HepG2 (cell line): ENCODE results near the gene EMP2. TPM values are rescaled to one million over a fixed set of nuclear protein-coding genes. Genes with fewer than 3 reads are reported as not detected.

Source experiments
- ATAC-seq: fragments of 200-7000 bp; cut with Tn5 transposase; 3 replicates; pipeline ENCODE4 v1.9.1; 2020; ENCODE audit warnings: mild to moderate bottlenecking, moderate library complexity
- BruUV-seq: library from RNA; stranded (reverse); fragments of 400-500 nt; replicated peaks from 2 replicates; lab custom pipeline; 2021; lab: Mats Ljungman, UMichigan
- CTCF ChIA-PET: fragments of 300-600 bp; formaldehyde crosslinking; extraction: SDS; loops from one replicate; lab custom pipeline; 2021; ENCODE audit warnings: low total read pairs, inconsistent platforms, low intra/inter-chr PET ratio; lab: Yijun Ruan, JAX
- POLR2A ChIA-PET: fragments of 350-600 bp; sonication (Branson Sonifier 250); formaldehyde crosslinking; loops from one replicate; lab custom pipeline; 2020; ENCODE audit warnings: antibody characterized with exemption, inconsistent platforms; lab: Yijun Ruan, JAX
- DNase-seq: peaks from one replicate; pipeline ENCODE4 v3.0.0-alpha.2; 2015; ENCODE audit warnings: low spot score
- FAIRE-seq: peaks from 3 replicates; lab custom pipeline; 2011; peaks lifted over from hg19 to GRCh38; lab: Jason Lieb, UNC
- H2AFZ ChIP-seq: one replicate; pipeline ENCODE4 v1.6.1; 2011; ENCODE audit warnings: low read length, inconsistent platforms
- H3K27ac ChIP-seq: fragments of 300-600 bp; 3 replicates; pipeline ENCODE4 v1.8.0; 2011; ENCODE audit warnings: mixed run types, mild to moderate bottlenecking, mixed read lengths, low read length, inconsistent platforms; ENCODE audit not compliant: insufficient read depth; ENCODE audit errors: extremely low read length
- H3K27me3 ChIP-seq, 2 experiments: fragments of 200-600 bp in 1 of 2; 2 replicates in 1 of 2; 3 replicates in 1 of 2; pipeline versions ENCODE4 v1.6.0 to v1.8.0; 2011; ENCODE audit warnings: low read length in 2 of 2, mild to moderate bottlenecking in 2 of 2, moderate library complexity in 2 of 2, inconsistent platforms in 1 of 2; ENCODE audit not compliant: insufficient read depth in 2 of 2, control insufficient read depth in 1 of 2
- H3K36me3 ChIP-seq, 2 experiments: fragments of 200-600 bp in 1 of 2; replicated peaks in 1 of 2; 2 replicates in 1 of 2; 3 replicates in 1 of 2; pipeline versions ENCODE4 v1.5.1 to v1.8.0; 2011; ENCODE audit warnings: low read length in 2 of 2, inconsistent platforms in 1 of 2; ENCODE audit not compliant: insufficient read depth in 2 of 2, control insufficient read depth in 1 of 2
- H3K4me1 ChIP-seq: 2 replicates; pipeline ENCODE4 v1.5.1; 2012; ENCODE audit warnings: low read length, inconsistent platforms; ENCODE audit not compliant: insufficient read depth
- H3K4me2 ChIP-seq: 2 replicates; pipeline ENCODE4 v1.6.0; 2011; ENCODE audit warnings: low read depth, low read length, inconsistent platforms
- H3K4me3 ChIP-seq, 3 experiments: fragments of 200-600 bp in 1 of 3; sonication (generic), shearing (Covaris generic) in 1 of 3; replicated peaks in 1 of 3; 2 replicates each; pipeline ENCODE4 v1.5.1; 2011 to 2016; ENCODE audit warnings: low read length in 3 of 3, inconsistent platforms in 2 of 3, low read depth in 2 of 3, mild to moderate bottlenecking in 2 of 3, control low read depth in 1 of 3, mixed read lengths in 1 of 3; ENCODE audit not compliant: insufficient read depth in 1 of 3
- H3K79me2 ChIP-seq: one replicate; pipeline ENCODE4 v1.6.1; 2011; ENCODE audit warnings: low read length, inconsistent platforms; ENCODE audit not compliant: insufficient read depth
- H3K9ac ChIP-seq: 2 replicates; pipeline ENCODE4 v1.6.0; 2011; ENCODE audit warnings: mild to moderate bottlenecking, low read depth, low read length, inconsistent platforms; ENCODE audit not compliant: insufficient read depth
- H3K9me3 ChIP-seq: 2 replicates; pipeline ENCODE4 v1.5.1; 2012; ENCODE audit warnings: mild to moderate bottlenecking, low read length
- H4K20me1 ChIP-seq: 2 replicates; pipeline ENCODE4 v1.6.0; 2011; ENCODE audit warnings: inconsistent platforms, mild to moderate bottlenecking, low read length, moderate library complexity; ENCODE audit not compliant: insufficient read depth
- FOXC1 ChIP-seq: sonication (generic); formaldehyde crosslinking; IDR thresholded peaks from 2 replicates; pipeline ENCODE4 v1.8.0; 2022; ENCODE audit warnings: mild to moderate bottlenecking, missing genetic modification reagents, borderline replicate concordance
- GZF1 ChIP-seq: sonication (generic); formaldehyde crosslinking; IDR thresholded peaks from 2 replicates; pipeline ENCODE4 v1.5.1; 2020; ENCODE audit warnings: mild to moderate bottlenecking, missing genetic modification reagents
- ZFP62 ChIP-seq: sonication (generic); formaldehyde crosslinking; IDR thresholded peaks from 2 replicates; pipeline ENCODE4 v1.4.0; 2020; ENCODE audit warnings: missing genetic modification reagents
- WGBS: methylation state at CpG from one replicate; pipeline ENCODE4 v1.1.6; 2017; ENCODE audit warnings: low lambda C conversion rate; 5-methylcytosine and 5-hydroxymethylcytosine counted together
- in situ Hi-C: cut with HindIII; loops from 2 replicates; pipeline ENCODE4 v1.10.0; 2017; ENCODE audit warnings: low pct_unique_long_range_greater_than_20kb; ENCODE audit not compliant: extremely low pct_ligation_motif_present
- intact Hi-C: fragments of 100-400 bp; cut with micrococcal nuclease; formaldehyde crosslinking; loops from one replicate; pipeline ENCODE4 v1.10.0; 2022; ENCODE audit not compliant: unreplicated experiment
- polyA plus RNA-seq, 8 experiments: library from polyadenylated mRNA; depleted of rRNA in 3 of 8; stranded (reverse) in 7 of 8; unstranded in 1 of 8; fragments of >200 nt; fragmentation: Illumina TruSeq in 4 of 8; extraction: Trizol in 4 of 8; gene quantifications; 2 replicates each; pipeline versions ENCODE4 v1.2.1 to v1.2.3, GENCODE V29; 2011 to 2016; ENCODE audit warnings: low read depth in 4 of 8, missing spikeins in 1 of 8, mixed read lengths in 1 of 8; ENCODE audit not compliant: insufficient read depth in 1 of 8
- total RNA-seq, 5 experiments: library from RNA; depleted of rRNA; stranded (reverse); fragments of >200 nt; fragmentation: Illumina TruSeq; extraction: Trizol; gene quantifications; 2 replicates each; pipeline ENCODE4 v1.2.3, GENCODE V29; 2016; ENCODE audit warnings: low read depth in 1 of 5
- TF ChIP-seq, protein P1 (sequence below): sonication (generic); formaldehyde crosslinking; IDR thresholded peaks from 2 replicates; pipeline ENCODE4 v1.4.0; 2020; ENCODE audit warnings: mild to moderate bottlenecking, missing genetic modification reagents
- TF ChIP-seq, protein P2 (sequence below): sonication (generic); formaldehyde crosslinking; IDR thresholded peaks from 2 replicates; pipeline ENCODE4 v1.5.1; 2020; ENCODE audit warnings: mild to moderate bottlenecking, missing genetic modification reagents

Gene EMP2
- total and polyA plus RNA-seq, 2 of the 13 experiments (the other 11 are each of a cell fraction or from before 2014, with no cell fraction given): 24.6 to 91.2 TPM

DNA sequence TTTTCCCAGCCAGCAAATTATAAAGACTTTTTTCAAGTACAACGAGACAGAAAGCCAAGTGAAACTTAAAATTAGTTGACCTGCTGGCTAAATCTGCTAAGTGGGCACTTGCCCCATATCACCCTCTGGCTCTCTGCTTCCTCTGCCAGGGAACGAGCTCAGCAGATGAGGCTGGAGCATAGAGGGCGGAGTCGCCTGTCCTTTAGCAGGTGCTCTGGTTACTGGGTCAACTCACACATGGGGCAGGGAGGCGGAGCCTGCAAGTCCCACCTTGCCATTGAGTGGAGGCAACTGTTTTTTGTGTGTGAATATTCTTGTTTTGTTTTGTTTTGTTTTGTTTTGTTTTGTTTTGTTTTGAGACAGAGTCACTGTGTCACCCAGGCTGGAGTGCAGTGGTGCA is 62.5 kb downstream of the EMP2 start:
- Histone ChIP-seq H3K9me3 (no peaks in the 10 kb centered on the region), H3K27me3 (no peaks in the 10 kb centered on the region; a peak in 1 of 5 replicates), H3K27ac (no peak overlapping the region), H4K20me1 (no peaks in the 10 kb centered on the region), H3K9ac (no peak overlapping the region), H3K4me1 (peaks cover 41% of the 10 kb centered on the region), H3K79me2 (no peaks in the 10 kb centered on the region), H3K4me3 (no peak overlapping the region), H3K4me2 (no peak overlapping the region), H3K36me3 (no peaks in the 10 kb centered on the region), H2AFZ (no peak overlapping the region)
- in situ Hi-C loops (loop anchor here (5.0 kb wide), 2 partner anchors 219 to 399 kb away; no protein-coding TSS in a partner anchor), intact Hi-C loops (no loop called here)
- no peak for DNase-seq
- no TSS peak for BruUV-seq
- ChIA-PET CTCF (no interaction called here), POLR2A (interaction anchor here (1.2 kb wide), 1 partner anchor 218 kb away, joined by 3 read pairs; no protein-coding TSS in a partner anchor)
- no peak for FAIRE-seq
- 62% methylated on average over 5 of the region's 5 CpGs for WGBS
- no peak for ATAC-seq
- TF ChIP-seq, protein P1, sequence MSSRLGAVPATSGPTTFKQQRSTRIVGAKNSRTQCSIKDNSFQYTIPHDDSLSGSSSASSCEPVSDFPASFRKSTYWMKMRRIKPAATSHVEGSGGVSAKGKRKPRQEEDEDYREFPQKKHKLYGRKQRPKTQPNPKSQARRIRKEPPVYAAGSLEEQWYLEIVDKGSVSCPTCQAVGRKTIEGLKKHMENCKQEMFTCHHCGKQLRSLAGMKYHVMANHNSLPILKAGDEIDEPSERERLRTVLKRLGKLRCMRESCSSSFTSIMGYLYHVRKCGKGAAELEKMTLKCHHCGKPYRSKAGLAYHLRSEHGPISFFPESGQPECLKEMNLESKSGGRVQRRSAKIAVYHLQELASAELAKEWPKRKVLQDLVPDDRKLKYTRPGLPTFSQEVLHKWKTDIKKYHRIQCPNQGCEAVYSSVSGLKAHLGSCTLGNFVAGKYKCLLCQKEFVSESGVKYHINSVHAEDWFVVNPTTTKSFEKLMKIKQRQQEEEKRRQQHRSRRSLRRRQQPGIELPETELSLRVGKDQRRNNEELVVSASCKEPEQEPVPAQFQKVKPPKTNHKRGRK (CRISPR knock-in tag): 0 out of 2 replicates have a peak, but pooled peaks have one; percentile 0
- TF ChIP-seq ZFP62 (CRISPR knock-in tag) (no peak), FOXC1 (0 out of 2 replicates have a peak, but pooled peaks have one; percentile 4), GZF1 (CRISPR knock-in tag) (0 out of 2 replicates have a peak, but pooled peaks have one; percentile 49)
- TF ChIP-seq, protein P2, sequence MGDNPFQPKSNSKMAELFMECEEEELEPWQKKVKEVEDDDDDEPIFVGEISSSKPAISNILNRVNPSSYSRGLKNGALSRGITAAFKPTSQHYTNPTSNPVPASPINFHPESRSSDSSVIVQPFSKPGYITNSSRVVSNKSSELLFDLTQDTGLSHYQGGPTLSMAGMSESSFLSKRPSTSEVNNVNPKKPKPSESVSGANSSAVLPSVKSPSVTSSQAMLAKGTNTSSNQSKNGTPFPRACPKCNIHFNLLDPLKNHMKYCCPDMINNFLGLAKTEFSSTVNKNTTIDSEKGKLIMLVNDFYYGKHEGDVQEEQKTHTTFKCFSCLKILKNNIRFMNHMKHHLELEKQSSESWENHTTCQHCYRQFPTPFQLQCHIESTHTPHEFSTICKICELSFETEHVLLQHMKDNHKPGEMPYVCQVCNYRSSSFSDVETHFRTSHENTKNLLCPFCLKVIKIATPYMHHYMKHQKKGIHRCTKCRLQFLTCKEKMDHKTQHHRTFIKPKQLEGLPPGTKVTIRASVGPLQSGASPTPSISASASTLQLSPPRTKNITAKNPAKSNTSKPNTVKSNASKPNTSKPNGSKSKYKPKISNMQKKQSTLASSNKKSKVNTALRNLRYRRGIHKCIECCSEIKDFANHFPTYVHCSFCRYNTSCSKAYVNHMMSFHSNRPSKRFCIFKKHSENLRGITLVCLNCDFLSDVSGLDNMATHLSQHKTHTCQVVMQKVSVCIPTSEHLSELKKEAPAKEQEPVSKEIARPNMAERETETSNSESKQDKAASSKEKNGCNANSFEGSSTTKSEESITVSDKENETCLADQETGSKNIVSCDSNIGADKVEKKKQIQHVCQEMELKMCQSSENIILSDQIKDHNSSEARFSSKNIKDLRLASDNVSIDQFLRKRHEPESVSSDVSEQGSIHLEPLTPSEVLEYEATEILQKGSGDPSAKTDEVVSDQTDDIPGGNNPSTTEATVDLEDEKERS (CRISPR knock-in tag): 0 out of 2 replicates have a peak, but pooled peaks have one; percentile 21
